ENCODE data around the gene AGAP4. TPM values are rescaled to one million over a fixed set of nuclear protein-coding genes. Genes with fewer than 3 reads are reported as not detected.
"Not testable (repeated sequence)": the region's sequence is repeated elsewhere in the genome, so short reads cannot be mapped to it uniquely, and the experiment has no call there.

Gene AGAP4
- total and polyA plus RNA-seq, 9 donors, result 5.2 to 32.6 (median 14.2) TPM

DNA sequence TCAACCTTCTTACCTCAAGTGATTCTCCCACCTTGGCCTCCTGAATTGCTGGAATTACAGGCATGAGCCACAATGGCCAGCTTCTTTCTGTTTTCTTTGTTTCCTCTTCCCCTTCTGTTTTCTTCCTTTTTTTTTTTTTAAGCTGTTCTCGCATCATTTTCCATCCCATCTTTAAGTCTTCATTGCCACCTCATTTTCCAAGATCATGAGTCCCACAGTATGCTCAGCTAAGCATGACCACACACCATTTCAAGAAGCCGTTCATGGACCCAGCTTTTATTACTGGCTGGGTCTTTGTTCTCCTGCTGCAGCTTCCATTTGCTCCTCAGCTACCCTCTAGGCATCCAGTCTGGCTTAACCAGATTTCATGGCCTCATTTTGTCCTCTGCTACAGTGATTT, 52.5 kb downstream of the AGAP4 start:
- H3K27me3 ChIP-seq (ENCODE audit: control insufficient read depth, insufficient read depth, low read length); H3K4me3 ChIP-seq (ENCODE audit: low read length); H3K9me3 ChIP-seq (replicated peaks; ENCODE audit: control insufficient read depth, low read depth, low read length); DNase-seq; H3K4me1 ChIP-seq (ENCODE audit: control insufficient read depth, insufficient read depth, low read length); H3K36me3 ChIP-seq (ENCODE audit: control insufficient read depth, insufficient read depth, low read length); H3K27ac ChIP-seq (ENCODE audit: low read length): not testable (repeated sequence)
- no CpG with 5 or more reads among the region's 2 CpGs for WGBS (ENCODE audit: insufficient coverage)

GRCh38 chr10:45790694-45791426, 56.4 kb downstream of the AGAP4 start:
- H3K27me3 ChIP-seq (ENCODE audit: control insufficient read depth, insufficient read depth, low read length); H3K27ac ChIP-seq (ENCODE audit: low read length); DNase-seq; H3K9me3 ChIP-seq (replicated peaks; ENCODE audit: control insufficient read depth, low read depth, low read length); H3K4me1 ChIP-seq (ENCODE audit: control insufficient read depth, insufficient read depth, low read length); H3K4me3 ChIP-seq (ENCODE audit: low read length); H3K36me3 ChIP-seq (ENCODE audit: control insufficient read depth, insufficient read depth, low read length): not testable (repeated sequence)
- 100% methylated on average over 1 of the region's 6 CpGs for WGBS (ENCODE audit: insufficient coverage)

- not testable (repeated sequence) for H3K4me3 ChIP-seq (ENCODE audit: low read length); H3K27me3 ChIP-seq (ENCODE audit: control insufficient read depth, insufficient read depth, low read length); H3K9me3 ChIP-seq (replicated peaks; ENCODE audit: control insufficient read depth, low read depth, low read length); H3K4me1 ChIP-seq (ENCODE audit: control insufficient read depth, insufficient read depth, low read length); H3K27ac ChIP-seq (ENCODE audit: low read length); H3K36me3 ChIP-seq (ENCODE audit: control insufficient read depth, insufficient read depth, low read length); DNase-seq
- WGBS (ENCODE audit: insufficient coverage), result no CpG with 5 or more reads among the region's 8 CpGs
Measured at GRCh38 chr10:45789991-45790390, 57.3 kb downstream of the AGAP4 start.

GRCh38 chr10:45787212-45787741, 60.0 kb downstream of the AGAP4 start:
- not testable (repeated sequence) for DNase-seq; H3K27ac ChIP-seq (ENCODE audit: low read length); H3K27me3 ChIP-seq (ENCODE audit: control insufficient read depth, insufficient read depth, low read length); H3K4me3 ChIP-seq (ENCODE audit: low read length); H3K36me3 ChIP-seq (ENCODE audit: control insufficient read depth, insufficient read depth, low read length); H3K4me1 ChIP-seq (ENCODE audit: control insufficient read depth, insufficient read depth, low read length); H3K9me3 ChIP-seq (replicated peaks; ENCODE audit: control insufficient read depth, low read depth, low read length)
- no CpG with 5 or more reads among the region's 5 CpGs for WGBS (ENCODE audit: insufficient coverage)

DNA sequence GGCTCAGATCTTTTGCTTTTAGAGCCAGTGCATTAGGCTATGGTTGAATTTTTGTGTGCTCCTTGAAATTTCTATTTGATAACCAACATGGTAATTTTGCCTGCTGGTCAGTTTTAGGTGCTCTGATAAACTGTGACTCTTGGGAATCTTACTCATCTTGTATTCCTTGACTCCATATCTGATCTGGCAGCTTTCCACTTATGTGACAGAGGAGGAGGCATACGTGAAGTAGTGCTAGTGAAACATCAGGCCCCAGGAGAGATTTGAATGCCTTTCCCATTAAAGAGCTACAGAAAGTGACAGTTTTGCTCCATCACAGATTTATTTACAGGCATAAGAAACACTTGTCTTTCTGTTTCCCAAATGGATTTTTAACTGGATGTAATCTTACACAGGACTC, 61.1 kb downstream of the AGAP4 start:
- not testable (repeated sequence) for H3K9me3 ChIP-seq (replicated peaks; ENCODE audit: control insufficient read depth, low read depth, low read length); H3K4me1 ChIP-seq (ENCODE audit: control insufficient read depth, insufficient read depth, low read length); H3K27me3 ChIP-seq (ENCODE audit: control insufficient read depth, insufficient read depth, low read length); H3K4me3 ChIP-seq (ENCODE audit: low read length); H3K36me3 ChIP-seq (ENCODE audit: control insufficient read depth, insufficient read depth, low read length); H3K27ac ChIP-seq (ENCODE audit: low read length); DNase-seq
- no CpG with 5 or more reads among the region's 1 CpG for WGBS (ENCODE audit: insufficient coverage)

Other genes starting within 250 kb of the AGAP4 start
- 12.2 TPM for gene ZFAND4, start 174.7 kb downstream of the AGAP4 start, total RNA-seq
- gene ZFAND4, start 174.7 kb downstream of the AGAP4 start, polyA plus RNA-seq (ENCODE audit: insufficient read depth in 1 of 8, insufficient read length in 8 of 8, low replicate concordance in 1 of 8), result 10 to 100 TPM in 1 of 8 donors, 1 to 10 TPM in 7; 6.4 to 11.2 (median 8.3) TPM
- 21.1 TPM for gene WASHC2C, start 120.2 kb downstream of the AGAP4 start, total RNA-seq
- gene WASHC2C, start 120.2 kb downstream of the AGAP4 start, polyA plus RNA-seq (ENCODE audit: insufficient read depth in 1 of 8, insufficient read length in 8 of 8, low replicate concordance in 1 of 8), result 10 to 100 TPM; 15.9 to 33.4 (median 22.9) TPM
- gene TIMM23, start 125.0 kb upstream of the AGAP4 start, total RNA-seq, result 50.7 TPM
- 10 to 100 TPM; 49.8 to 58.8 (median 54.5) TPM for gene TIMM23, start 125.0 kb upstream of the AGAP4 start, polyA plus RNA-seq (ENCODE audit: insufficient read depth in 1 of 8, insufficient read length in 8 of 8, low replicate concordance in 1 of 8)
- 135 TPM for gene NCOA4, start 183.1 kb upstream of the AGAP4 start, total RNA-seq
- 100 to 1,000 TPM in 7 of 8 donors, 10 to 100 TPM in 1; 95.3 to 133 (median 119) TPM for gene NCOA4, start 183.1 kb upstream of the AGAP4 start, polyA plus RNA-seq (ENCODE audit: insufficient read depth in 1 of 8, insufficient read length in 8 of 8, low replicate concordance in 1 of 8)
- gene MSMB, start 198.8 kb upstream of the AGAP4 start, total RNA-seq, result not detected
- not detected for gene MSMB, start 198.8 kb upstream of the AGAP4 start, polyA plus RNA-seq (ENCODE audit: insufficient read depth in 1 of 8, insufficient read length in 8 of 8, low replicate concordance in 1 of 8)

Data from muscle of leg (tissue), 11 donors.